Measurements from ENCODE around the gene SFT2D1.
"Not testable (repeated sequence)": the region's sequence is repeated elsewhere in the genome, so short reads cannot be mapped to it uniquely, and the experiment has no call there.

The SFT2D1 gene

DNA sequence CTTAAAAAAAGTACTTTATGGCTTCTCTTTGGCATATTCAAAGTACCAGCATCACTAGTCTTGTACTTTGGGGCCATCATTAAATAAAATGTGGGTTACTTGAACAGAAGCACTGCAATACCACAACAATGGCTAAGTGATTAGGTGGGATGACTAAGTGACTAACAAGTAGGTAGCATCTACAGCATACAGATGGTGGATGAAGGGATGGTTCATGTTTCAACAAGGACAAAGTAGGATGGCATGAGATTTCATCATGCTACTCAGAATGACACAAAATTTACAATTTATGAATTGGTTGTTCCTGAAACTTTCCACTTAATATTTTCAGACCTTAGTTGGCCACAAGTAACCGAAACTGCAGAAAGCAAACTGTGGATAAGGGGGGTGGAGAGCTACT, 32.7 kb upstream of the SFT2D1 start:
- Mint-ChIP-seq H3K4me3 (peak overlapping the region in 1 of 2 donors; percentile 37), H3K9me3 (no peaks in the 10 kb centered on the region), H3K27ac (peak overlapping the region; percentile 49 to 85), H3K27me3 (no peaks in the 10 kb centered on the region), H3K4me1 (peaks cover 14% of the 10 kb centered on the region)
- no peak for DNase-seq
- ATAC-seq = peak; percentile 97

DNA sequence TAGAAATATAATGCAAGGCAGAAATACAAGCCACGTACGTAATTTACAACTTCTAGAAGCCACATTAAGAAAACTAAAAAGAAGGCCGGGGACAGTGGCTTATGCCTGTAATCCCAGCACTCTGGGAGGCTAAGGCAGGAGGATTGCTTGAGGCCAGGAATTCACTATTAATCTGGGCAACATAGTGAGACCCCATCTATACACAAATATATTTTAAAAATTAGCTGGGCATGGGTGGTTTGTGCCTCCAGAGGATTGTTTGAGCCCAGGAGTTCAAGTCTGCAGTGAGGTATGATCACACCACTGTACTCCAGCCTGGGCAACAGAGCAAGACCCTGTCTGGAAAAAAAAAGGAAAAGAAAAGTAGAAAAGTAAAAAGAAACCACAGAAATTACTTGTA, 28.1 kb upstream of the SFT2D1 start:
- no peaks in the 10 kb centered on the region for H3K27me3 Mint-ChIP-seq
- H3K9me3 Mint-ChIP-seq = no peaks in the 10 kb centered on the region
- no peak overlapping the region for H3K4me3 Mint-ChIP-seq
- peak overlapping the region in 1 of 2 donors; percentile 65 for H3K27ac Mint-ChIP-seq
- no peak for ATAC-seq
- DNase-seq = no peak
- H3K4me1 Mint-ChIP-seq = peaks cover 13% of the 10 kb centered on the region

DNA sequence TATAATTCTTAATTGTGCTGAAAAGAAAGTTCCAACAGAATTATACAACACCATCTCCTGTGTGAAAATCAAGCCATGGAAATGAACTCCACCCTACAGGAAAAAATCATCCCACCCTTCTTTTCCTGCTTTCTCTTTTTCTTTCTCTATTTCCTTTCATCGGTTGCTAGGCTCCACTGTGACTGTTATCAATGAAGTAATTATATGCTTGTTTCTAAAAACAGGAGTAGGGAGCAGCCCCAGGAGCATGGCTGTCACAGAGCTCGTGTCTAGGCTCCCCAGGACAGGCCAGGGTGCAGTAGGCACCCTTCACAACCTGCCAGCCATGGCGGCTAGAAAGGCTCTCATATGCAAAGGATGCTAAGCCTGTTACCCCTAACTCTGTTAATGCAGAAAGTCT, 27.4 kb upstream of the SFT2D1 start:
- no peaks in the 10 kb centered on the region for H3K27me3 Mint-ChIP-seq
- no peak overlapping the region for H3K4me3 Mint-ChIP-seq
- H3K27ac Mint-ChIP-seq = no peak overlapping the region
- H3K9me3 Mint-ChIP-seq = no peaks in the 10 kb centered on the region
- ATAC-seq (no peak), DNase-seq (no peak)
- H3K4me1 Mint-ChIP-seq = peaks cover 7% of the 10 kb centered on the region

DNA sequence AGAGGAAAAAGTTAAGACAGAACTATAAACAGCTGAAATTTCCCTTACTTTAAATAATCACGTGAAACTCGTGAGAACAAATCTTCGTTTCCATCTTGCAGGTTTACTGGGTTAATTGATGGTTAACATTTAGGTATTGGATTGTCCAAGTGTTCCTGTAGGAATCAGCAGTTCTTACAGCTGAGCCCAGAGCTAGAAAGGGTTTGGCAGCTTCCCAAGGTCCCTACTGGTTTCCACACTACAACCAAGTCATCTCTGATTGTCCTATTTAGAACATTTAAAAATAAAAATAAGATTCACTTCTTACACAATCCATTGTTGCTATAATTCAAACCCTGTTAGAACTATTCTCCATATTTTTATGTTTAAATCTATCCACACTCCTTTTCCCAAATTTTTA, 24.6 kb upstream of the SFT2D1 start:
- ATAC-seq (no peak), DNase-seq (no peak)
- no peak overlapping the region for H3K4me3 Mint-ChIP-seq
- H3K27ac Mint-ChIP-seq = peak overlapping the region in 1 of 2 donors; percentile 25
- peaks cover 4% of the 10 kb centered on the region for H3K4me1 Mint-ChIP-seq
- H3K27me3 Mint-ChIP-seq = no peaks in the 10 kb centered on the region
- H3K9me3 Mint-ChIP-seq = no peaks in the 10 kb centered on the region

DNA sequence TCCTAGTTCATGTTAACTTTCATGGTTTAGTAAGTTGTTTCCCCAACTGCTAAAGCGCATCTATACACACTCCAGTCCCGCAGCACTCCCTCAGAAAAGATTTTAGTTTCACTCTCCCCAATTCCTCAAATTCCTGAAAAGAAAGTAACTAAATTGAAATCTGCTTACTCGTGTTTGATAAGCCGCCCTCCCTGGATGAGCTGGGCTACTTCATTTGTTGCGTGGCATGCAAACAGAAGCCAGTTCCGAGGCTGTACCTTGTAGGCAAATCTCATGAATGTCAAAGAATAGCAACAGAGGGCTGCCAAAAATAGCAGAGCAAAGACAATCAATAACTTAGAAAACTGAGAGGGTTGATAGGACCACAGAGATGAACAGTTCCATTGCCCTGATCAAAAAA, 23.5 kb upstream of the SFT2D1 start:
- no peaks in the 10 kb centered on the region for H3K27me3 Mint-ChIP-seq
- ATAC-seq = no peak
- DNase-seq = no peak
- H3K4me1 Mint-ChIP-seq = peaks cover 4% of the 10 kb centered on the region
- no peak overlapping the region for H3K4me3 Mint-ChIP-seq
- H3K27ac Mint-ChIP-seq = no peak overlapping the region
- no peaks in the 10 kb centered on the region for H3K9me3 Mint-ChIP-seq

DNA sequence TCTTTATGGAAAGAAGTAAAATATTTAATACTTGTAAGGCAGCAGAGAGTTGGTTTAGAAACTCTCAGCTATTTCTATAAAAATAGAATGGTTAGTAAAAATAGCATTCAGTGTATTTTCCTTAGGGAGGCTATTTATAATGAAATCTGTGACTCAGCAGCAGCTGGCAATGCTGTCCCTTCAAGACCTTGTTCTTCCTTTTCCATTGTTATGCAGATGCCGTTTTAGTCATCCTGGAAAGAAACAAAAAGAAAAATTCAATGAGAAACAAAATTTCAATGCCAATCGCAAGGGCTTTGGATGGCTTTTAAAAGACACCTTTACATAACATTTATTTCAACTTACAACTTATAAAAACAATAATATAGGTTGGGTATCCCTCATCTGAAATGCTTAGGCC, 22.9 kb upstream of the SFT2D1 start:
- H3K9me3 Mint-ChIP-seq = no peaks in the 10 kb centered on the region
- no peak overlapping the region for H3K27ac Mint-ChIP-seq
- DNase-seq (no peak), ATAC-seq (no peak)
- H3K4me3 Mint-ChIP-seq = no peak overlapping the region
- peaks cover 4% of the 10 kb centered on the region for H3K27me3 Mint-ChIP-seq
- peaks cover 4% of the 10 kb centered on the region for H3K4me1 Mint-ChIP-seq

DNA sequence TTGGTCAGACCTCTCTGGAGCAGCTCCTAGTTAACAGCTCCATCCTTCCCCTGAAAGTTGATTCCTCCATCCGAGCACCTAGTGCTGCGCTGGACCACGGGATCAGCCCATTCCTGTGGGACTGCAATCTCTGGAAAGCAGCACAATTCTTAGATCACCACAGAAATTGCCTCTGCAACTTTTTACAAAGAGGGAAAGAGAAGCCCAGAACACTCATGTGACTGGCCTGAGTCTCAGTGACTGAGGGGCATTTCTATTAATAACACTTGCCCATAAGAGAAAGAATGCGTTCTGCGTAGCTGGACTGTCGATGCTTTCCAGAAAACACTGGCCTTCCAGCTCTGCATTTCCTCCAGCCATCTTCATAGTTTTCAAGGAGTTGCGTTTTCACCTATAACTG, 22.1 kb upstream of the SFT2D1 start:
- H3K27me3 Mint-ChIP-seq = peaks cover 11% of the 10 kb centered on the region
- no peak for ATAC-seq
- DNase-seq = no peak
- H3K27ac Mint-ChIP-seq = no peak overlapping the region
- no peaks in the 10 kb centered on the region for H3K9me3 Mint-ChIP-seq
- no peaks in the 10 kb centered on the region for H3K4me1 Mint-ChIP-seq
- H3K4me3 Mint-ChIP-seq = no peak overlapping the region

DNA sequence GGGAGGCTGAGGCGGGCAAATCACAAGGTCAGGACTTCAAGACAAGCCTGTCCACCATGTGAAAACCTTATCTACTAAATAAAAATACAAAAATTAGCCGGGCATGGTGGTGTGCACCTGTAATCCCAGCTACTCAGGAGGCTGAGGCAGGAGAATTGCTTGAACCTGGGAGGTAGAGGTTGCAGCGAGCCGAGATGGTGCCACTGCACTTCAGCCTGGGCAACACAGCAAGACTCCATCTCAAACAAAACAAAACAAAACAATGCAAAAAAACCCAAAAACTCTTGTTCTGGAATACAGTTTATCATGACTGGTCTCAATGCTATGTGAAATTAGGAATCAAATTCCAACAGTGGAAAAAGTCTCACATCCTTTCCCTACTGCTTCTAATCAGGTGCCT, 20.1 kb upstream of the SFT2D1 start:
- H3K27me3 Mint-ChIP-seq = peaks cover 26% of the 10 kb centered on the region
- not testable (repeated sequence) for DNase-seq, ATAC-seq, H3K27ac Mint-ChIP-seq, H3K4me1 Mint-ChIP-seq, H3K9me3 Mint-ChIP-seq, H3K4me3 Mint-ChIP-seq

DNA sequence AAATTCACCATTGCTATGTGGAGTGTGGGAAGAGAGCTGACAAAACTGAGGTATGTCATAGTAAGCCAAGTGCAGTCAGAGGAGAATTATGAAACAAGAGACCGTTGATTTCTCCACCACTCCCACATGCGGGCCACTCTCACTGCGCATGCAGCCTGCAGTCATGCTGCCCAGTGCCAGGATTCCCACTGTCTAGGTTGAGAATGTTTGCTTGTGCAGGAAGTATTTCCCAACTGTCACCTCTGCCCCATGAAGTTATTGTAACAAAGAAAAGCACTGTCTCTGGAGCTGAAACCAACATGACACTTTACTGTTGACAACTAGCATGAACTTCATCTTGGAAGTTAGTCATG, 18.7 kb upstream of the SFT2D1 start:
- Mint-ChIP-seq H3K27me3 (peaks cover 26% of the 10 kb centered on the region), H3K9me3 (peaks cover 0 to 5% of the 10 kb centered on the region in 2 donors), H3K27ac (no peak overlapping the region), H3K4me1 (no peaks in the 10 kb centered on the region), H3K4me3 (no peak overlapping the region)
- no peak for ATAC-seq
- DNase-seq = no peak

DNA sequence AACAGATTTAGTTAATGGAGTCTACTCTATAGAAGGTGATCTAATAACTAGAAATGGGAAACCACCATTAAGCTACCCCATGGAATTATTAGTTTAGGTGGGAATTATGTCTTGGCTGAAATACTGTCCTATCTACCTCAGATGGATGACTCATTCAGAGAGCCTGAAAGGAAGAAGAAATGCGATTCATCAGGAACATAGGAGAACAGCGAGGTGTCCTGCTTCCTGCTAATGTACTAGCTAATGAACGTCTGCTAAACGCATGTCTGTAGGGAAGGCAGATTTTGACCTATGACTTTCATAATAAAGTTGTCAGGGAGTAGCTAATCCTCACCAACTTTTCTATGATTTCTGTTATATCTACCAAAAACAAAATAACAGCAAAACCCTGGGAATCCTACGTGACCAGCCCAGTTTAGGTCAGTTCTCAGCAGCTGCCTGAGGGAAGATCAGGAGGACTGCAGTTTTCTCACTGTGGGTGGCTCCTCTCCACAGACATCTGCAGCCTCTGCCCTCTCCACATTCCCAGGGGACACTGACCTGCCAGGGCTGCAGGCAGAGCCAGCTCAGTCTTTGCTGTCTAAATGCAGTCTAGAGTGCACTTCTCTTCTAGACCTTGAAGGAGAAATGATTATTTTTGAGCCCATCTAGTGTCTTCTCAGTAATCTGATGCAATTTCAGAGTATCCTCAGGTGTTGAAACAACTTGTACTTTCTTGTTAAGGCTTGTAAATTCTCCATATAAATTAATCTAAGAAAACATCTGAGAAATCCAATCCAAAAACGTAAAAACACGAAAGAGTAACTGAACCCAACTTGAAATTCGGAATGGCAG, 18.1 kb upstream of the SFT2D1 start:
- no peak overlapping the region for H3K27ac Mint-ChIP-seq
- peaks cover 0 to 5% of the 10 kb centered on the region in 2 donors for H3K9me3 Mint-ChIP-seq
- no peak overlapping the region for H3K4me3 Mint-ChIP-seq
- DNase-seq (no peak), ATAC-seq (no peak)
- no peaks in the 10 kb centered on the region for H3K4me1 Mint-ChIP-seq
- peaks cover 32% of the 10 kb centered on the region for H3K27me3 Mint-ChIP-seq

DNA sequence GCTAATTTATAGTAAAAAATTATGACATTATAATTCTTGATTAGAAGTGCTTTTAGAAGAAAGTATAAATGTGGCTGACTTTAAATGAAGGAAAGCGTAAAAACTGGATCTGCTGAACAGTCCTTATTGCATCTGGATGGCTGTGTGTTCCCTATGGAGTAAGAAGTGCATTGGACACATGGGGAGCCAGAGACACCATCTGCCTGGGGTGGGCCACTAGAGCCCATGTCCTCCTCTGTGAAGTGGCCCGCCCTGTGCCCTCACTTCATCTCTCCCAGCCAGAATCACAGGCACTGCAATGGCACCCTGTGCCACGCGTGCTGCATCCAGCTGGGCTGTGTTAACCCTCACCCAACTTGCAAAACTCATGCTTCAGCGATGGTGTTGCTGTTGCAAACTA, 13.2 kb upstream of the SFT2D1 start:
- peaks cover 55% of the 10 kb centered on the region for H3K27me3 Mint-ChIP-seq
- H3K4me3 Mint-ChIP-seq = no peak overlapping the region
- DNase-seq = no peak
- ATAC-seq = no peak
- H3K27ac Mint-ChIP-seq = no peak overlapping the region
- no peaks in the 10 kb centered on the region for H3K4me1 Mint-ChIP-seq
- H3K9me3 Mint-ChIP-seq = peaks cover 9 to 12% of the 10 kb centered on the region in 2 donors

DNA sequence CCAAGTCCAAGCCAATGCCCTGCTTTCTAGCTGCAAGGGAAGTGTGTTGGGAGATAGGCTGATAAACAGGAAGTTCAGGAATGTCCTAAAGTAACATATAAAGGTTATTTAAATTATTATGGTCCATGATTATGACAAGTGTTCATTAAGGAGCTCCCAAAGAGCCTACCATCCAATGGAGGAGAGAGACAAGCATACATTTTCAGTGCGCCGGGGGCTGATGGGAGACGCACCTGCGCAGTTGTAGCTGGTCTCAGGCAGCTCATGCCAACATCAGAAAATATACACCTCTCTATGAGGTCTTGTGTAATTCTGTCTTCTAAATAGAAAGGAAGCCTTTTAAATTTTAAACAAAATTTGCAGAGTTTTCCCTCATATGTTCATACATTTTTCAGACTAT, 12.6 kb upstream of the SFT2D1 start:
- ATAC-seq (no peak), DNase-seq (no peak)
- Mint-ChIP-seq H3K4me1 (no peaks in the 10 kb centered on the region), H3K27ac (no peak overlapping the region), H3K27me3 (peaks cover 52% of the 10 kb centered on the region), H3K9me3 (peaks cover 9 to 12% of the 10 kb centered on the region in 2 donors), H3K4me3 (no peak overlapping the region)

DNA sequence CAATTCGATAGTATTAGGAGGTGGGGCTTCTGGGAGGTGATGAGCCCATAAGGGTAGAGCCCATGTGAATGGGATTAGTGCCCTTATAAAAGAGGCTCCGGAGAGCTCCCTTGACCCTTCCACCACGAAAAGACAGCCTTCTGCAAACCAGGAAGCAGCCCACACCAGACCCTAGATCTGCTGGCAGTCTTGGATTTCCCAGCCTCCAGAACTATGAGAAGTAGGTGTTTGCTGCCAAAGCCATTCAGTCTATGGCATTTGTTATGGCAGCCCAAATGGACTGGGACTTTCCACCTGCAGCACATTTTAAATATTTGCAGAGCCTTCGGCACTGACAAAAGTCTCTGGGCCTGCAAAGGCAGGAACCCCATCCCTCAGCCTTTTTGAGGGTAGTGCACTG, 11.8 kb upstream of the SFT2D1 start:
- DNase-seq (no peak), ATAC-seq (no peak)
- no peaks in the 10 kb centered on the region for H3K4me1 Mint-ChIP-seq
- peaks cover 16 to 17% of the 10 kb centered on the region in 2 donors for H3K9me3 Mint-ChIP-seq
- no peak overlapping the region for H3K4me3 Mint-ChIP-seq
- H3K27me3 Mint-ChIP-seq = peaks cover 44% of the 10 kb centered on the region
- no peak overlapping the region for H3K27ac Mint-ChIP-seq

DNA sequence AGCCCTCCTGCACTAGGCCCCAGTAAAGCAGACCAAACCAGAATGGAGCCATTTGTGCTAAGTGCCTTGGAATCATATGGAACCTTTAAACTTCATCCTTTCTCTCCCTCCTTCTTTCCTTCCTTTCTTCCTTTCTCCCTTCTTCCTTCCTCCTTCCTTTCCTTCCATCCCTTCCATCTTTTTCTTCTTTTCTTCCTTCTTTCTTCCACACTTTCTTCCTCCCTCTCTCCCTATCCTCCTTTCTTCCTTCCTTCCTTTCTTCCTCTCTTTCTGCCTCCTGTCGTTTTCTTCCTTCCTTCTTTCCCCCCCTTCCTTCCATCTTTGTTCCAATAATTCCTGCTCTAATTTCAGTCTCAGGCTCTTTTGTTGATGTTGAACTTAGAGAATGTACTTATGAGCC, 11.2 kb upstream of the SFT2D1 start:
- DNase-seq (no peak), ATAC-seq (no peak)
- Mint-ChIP-seq H3K9me3 (peaks cover 16% of the 10 kb centered on the region in 2 donors), H3K4me3 (no peak overlapping the region), H3K27ac (no peak overlapping the region), H3K4me1 (peaks cover under 1% of the 10 kb centered on the region), H3K27me3 (peaks cover 38% of the 10 kb centered on the region)

DNA sequence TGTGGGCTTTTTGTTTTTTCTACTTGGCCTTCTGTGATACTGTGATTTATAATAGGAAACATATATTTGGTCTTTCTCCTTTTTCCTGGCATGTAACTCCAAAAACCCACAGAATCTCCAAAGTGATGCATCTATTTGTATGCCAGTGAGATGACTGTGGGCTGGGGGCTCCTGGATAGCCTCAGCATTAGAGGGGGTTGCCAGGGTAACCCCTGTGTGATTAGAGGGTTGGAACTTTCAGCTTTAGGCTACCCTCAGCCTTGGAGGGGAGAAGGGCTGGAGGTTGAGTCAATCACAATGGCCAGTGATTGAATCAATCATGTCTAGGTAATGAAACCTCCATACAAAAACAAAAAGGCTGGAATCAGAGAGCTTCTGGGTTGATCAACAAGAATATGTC, 10.6 kb upstream of the SFT2D1 start:
- no peak overlapping the region for H3K27ac Mint-ChIP-seq
- DNase-seq = no peak
- no peak overlapping the region for H3K4me3 Mint-ChIP-seq
- no peak for ATAC-seq
- H3K4me1 Mint-ChIP-seq = peaks cover 7% of the 10 kb centered on the region
- peaks cover 14 to 16% of the 10 kb centered on the region in 2 donors for H3K9me3 Mint-ChIP-seq
- peaks cover 32% of the 10 kb centered on the region for H3K27me3 Mint-ChIP-seq

DNA sequence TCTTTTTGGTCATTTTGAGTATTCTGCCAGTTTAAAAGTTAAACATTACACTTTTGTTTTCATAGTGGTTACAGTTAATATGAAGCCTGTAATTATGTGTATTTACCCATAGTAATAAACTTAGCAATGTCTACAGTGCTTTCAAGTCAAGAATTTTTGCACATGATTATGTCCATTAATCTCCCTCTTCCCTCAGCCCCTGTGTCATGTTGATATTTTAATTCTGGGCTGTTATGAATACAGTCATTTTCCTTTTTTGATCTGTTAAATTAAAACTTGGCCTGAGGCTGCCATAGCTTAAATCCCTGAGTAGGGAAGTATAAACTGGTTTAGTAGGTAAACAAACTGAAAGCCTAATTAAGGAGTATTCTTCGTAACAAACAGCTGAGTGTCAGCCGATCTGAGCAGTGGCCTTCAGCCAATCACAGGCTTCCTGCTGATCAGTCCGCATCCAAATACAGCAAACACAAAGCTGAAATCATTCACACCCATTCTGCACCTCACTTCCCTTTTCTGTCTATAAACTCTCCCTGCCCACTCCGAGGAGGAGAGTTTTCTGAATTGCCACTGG, 9.5 kb upstream of the SFT2D1 start:
- peaks cover 14 to 16% of the 10 kb centered on the region in 2 donors for H3K9me3 Mint-ChIP-seq
- ATAC-seq = no peak
- H3K27me3 Mint-ChIP-seq = peaks cover 32% of the 10 kb centered on the region
- H3K4me3 Mint-ChIP-seq = no peak overlapping the region
- DNase-seq = no peak
- peaks cover 14% of the 10 kb centered on the region for H3K4me1 Mint-ChIP-seq
- no peak overlapping the region for H3K27ac Mint-ChIP-seq
